ENCODE measurements around the gene GHITM. TPM values are rescaled to one million over a fixed set of nuclear protein-coding genes. Genes with fewer than 3 reads are reported as not detected.

Gene GHITM
- total RNA-seq, 1 experiment from 2014 or later, result 272 TPM

GRCh38 chr10:84137811-84138210 is 1.5 kb upstream of the GHITM start:
- ChIA-PET CTCF (interaction anchor here (0.7 to 1.5 kb wide), 3 partner anchors 10 to 22 kb away, joined by 3 to 5 read pairs (median 3); no protein-coding TSS in a partner anchor), POLR2A (interaction anchor here (1.0 kb wide), 1 partner anchor 18 kb away, joined by 3 read pairs; no protein-coding TSS in a partner anchor)
- peaks cover 16% of the 10 kb centered on the region for H3K4me1 Mint-ChIP-seq (ENCODE audit: insufficient read depth, unreplicated experiment)
- H3K27me3 Mint-ChIP-seq (ENCODE audit: insufficient read depth, unreplicated experiment), result no peaks in the 10 kb centered on the region
- intact Hi-C loops (cut with micrococcal nuclease), result no loop called here
- no peak for DNase-seq (ENCODE audit: unreplicated experiment)
- no peaks in the 10 kb centered on the region for H3K9me3 Mint-ChIP-seq (ENCODE audit: unreplicated experiment)
- no TSS peak for BruUV-seq (replicated peaks)
- H3K4me3 Mint-ChIP-seq (ENCODE audit: unreplicated experiment), result no peak overlapping the region
- no peak for TF ChIP-seq CTCF (IDR thresholded peaks at IDR 0.05; ENCODE audit: unreplicated experiment)
- H3K36me3 Mint-ChIP-seq (ENCODE audit: insufficient read depth, unreplicated experiment), result peaks cover 10% of the 10 kb centered on the region
- H3K27ac Mint-ChIP-seq (ENCODE audit: low read depth, unreplicated experiment), result no peak overlapping the region

- H3K4me3 Mint-ChIP-seq (ENCODE audit: unreplicated experiment), result peak overlapping the region; percentile 92
- DNase-seq (ENCODE audit: unreplicated experiment), result no peak
- POLR2A ChIA-PET, result interaction anchor here (0.6 to 2.1 kb wide), 16 partner anchors 8 to 1156 kb away, joined by 3 to 22 read pairs (median 4); no protein-coding TSS in a partner anchor
- peak overlapping the region; percentile 98 for H3K27ac Mint-ChIP-seq (ENCODE audit: low read depth, unreplicated experiment)
- CTCF ChIA-PET, result interaction anchor here (1.5 to 4.1 kb wide), 2 partner anchors 10 to 67 kb away, joined by 5 to 32 read pairs; no protein-coding TSS in a partner anchor
- intact Hi-C loops (cut with micrococcal nuclease), result no loop called here
- TSS peak; percentile 82 for BruUV-seq (replicated peaks)
- peaks cover 18% of the 10 kb centered on the region for H3K36me3 Mint-ChIP-seq (ENCODE audit: insufficient read depth, unreplicated experiment)
- no peaks in the 10 kb centered on the region for H3K9me3 Mint-ChIP-seq (ENCODE audit: unreplicated experiment)
- no peaks in the 10 kb centered on the region for H3K27me3 Mint-ChIP-seq (ENCODE audit: insufficient read depth, unreplicated experiment)
- H3K4me1 Mint-ChIP-seq (ENCODE audit: insufficient read depth, unreplicated experiment), result peaks cover 16% of the 10 kb centered on the region
- no peak for TF ChIP-seq CTCF (IDR thresholded peaks at IDR 0.05; ENCODE audit: unreplicated experiment)
Observed at GRCh38 chr10:84138478-84139125, 707 bp upstream of the GHITM start.

GRCh38 chr10:84140036-84140379 is 699 bp downstream of the GHITM start:
- Mint-ChIP-seq H3K4me3 (ENCODE audit: unreplicated experiment) (peak overlapping the region; percentile 92), H3K27me3 (ENCODE audit: insufficient read depth, unreplicated experiment) (no peaks in the 10 kb centered on the region), H3K4me1 (ENCODE audit: insufficient read depth, unreplicated experiment) (peaks cover 16% of the 10 kb centered on the region), H3K36me3 (ENCODE audit: insufficient read depth, unreplicated experiment) (peaks cover 32% of the 10 kb centered on the region), H3K9me3 (ENCODE audit: unreplicated experiment) (no peaks in the 10 kb centered on the region), H3K27ac (ENCODE audit: low read depth, unreplicated experiment) (peak overlapping the region; percentile 98)
- BruUV-seq (replicated peaks), result TSS peak; percentile 66
- ChIA-PET POLR2A (interaction anchor here (0.6 to 2.1 kb wide), 11 partner anchors 9 to 695 kb away, joined by 3 to 22 read pairs (median 4); no protein-coding TSS in a partner anchor), CTCF (interaction anchor here (0.6 to 4.1 kb wide), 9 partner anchors 8 to 69 kb away, joined by 3 to 32 read pairs (median 5); no protein-coding TSS in a partner anchor)
- peak; percentile 9 for DNase-seq (ENCODE audit: unreplicated experiment)
- intact Hi-C loops (cut with micrococcal nuclease), result loop anchor here (10.0 kb wide), 1 partner anchor 395 kb away; no protein-coding TSS in a partner anchor
- TF ChIP-seq CTCF (IDR thresholded peaks at IDR 0.05; ENCODE audit: unreplicated experiment), result no peak

- intact Hi-C loops (cut with micrococcal nuclease), result loop anchor here (10.0 kb wide), 1 partner anchor 387 kb away; no protein-coding TSS in a partner anchor
- Mint-ChIP-seq H3K9me3 (ENCODE audit: unreplicated experiment) (no peaks in the 10 kb centered on the region), H3K36me3 (ENCODE audit: insufficient read depth, unreplicated experiment) (peaks cover 94% of the 10 kb centered on the region), H3K4me1 (ENCODE audit: insufficient read depth, unreplicated experiment) (peaks cover 6% of the 10 kb centered on the region), H3K4me3 (ENCODE audit: unreplicated experiment) (no peak overlapping the region), H3K27ac (ENCODE audit: low read depth, unreplicated experiment) (no peak overlapping the region), H3K27me3 (ENCODE audit: insufficient read depth, unreplicated experiment) (no peaks in the 10 kb centered on the region)
- no peak for TF ChIP-seq CTCF (IDR thresholded peaks at IDR 0.05; ENCODE audit: unreplicated experiment)
- DNase-seq (ENCODE audit: unreplicated experiment), result no peak
- BruUV-seq (replicated peaks), result no TSS peak
- CTCF ChIA-PET, result interaction anchor here (0.6 to 10.9 kb wide), 15 partner anchors 8 to 391 kb away, joined by 3 to 210 read pairs (median 9); no protein-coding TSS in a partner anchor
- POLR2A ChIA-PET, result interaction anchor here (0.7 to 2.5 kb wide), 5 partner anchors 8 to 62 kb away, joined by 4 to 22 read pairs (median 4); partner anchors contain the start of gene GHITM
Observed at GRCh38 chr10:84147347-84147746, 8.0 kb downstream of the GHITM start.
